HepG2 (cell line): ENCODE data around the gene TCFL5. TPM values are rescaled to one million over a fixed set of nuclear protein-coding genes. Genes with fewer than 3 reads are reported as not detected.

ENCODE experiments used
- HOXD1 ChIP-seq: sonication (generic); formaldehyde crosslinking; IDR thresholded peaks from 2 replicates; pipeline ENCODE4 v1.5.0; 2020; ENCODE audit warnings: missing genetic modification reagents
- IRF2 ChIP-seq: IDR thresholded peaks from 2 replicates; pipeline ENCODE4 v1.6.1; 2018; ENCODE audit warnings: missing genetic modification reagents, missing compliant biosample characterization
- JARID2 ChIP-seq: sonication (generic); formaldehyde crosslinking; IDR thresholded peaks from 2 replicates; pipeline ENCODE4 v1.8.1; 2023; ENCODE audit warnings: missing genetic modification reagents, inconsistent platforms; ENCODE audit not compliant: insufficient replicate concordance
- KDM3A ChIP-seq: IDR thresholded peaks from 2 replicates; pipeline ENCODE4 v1.6.1; 2018; ENCODE audit warnings: low read depth, missing compliant biosample characterization
- MBD4 ChIP-seq: IDR thresholded peaks from 2 replicates; pipeline ENCODE4 v1.6.1; 2012; ENCODE audit warnings: low read length, inconsistent platforms, borderline replicate concordance
- NFYC ChIP-seq: IDR thresholded peaks from 2 replicates; pipeline ENCODE4 v1.6.1; 2016; ENCODE audit warnings: missing genetic modification reagents, missing compliant biosample characterization
- PBX2 ChIP-seq: IDR thresholded peaks from 2 replicates; pipeline ENCODE4 v1.6.1; 2016; ENCODE audit warnings: control low read depth
- ZHX2 ChIP-seq, 2 experiments: sonication (generic) in 1 of 2; formaldehyde crosslinking in 1 of 2; IDR thresholded peaks; 2 replicates each; pipeline versions ENCODE4 v1.6.1 to v1.9.0; 2014 to 2022; ENCODE audit warnings: antibody characterized with exemption in 1 of 2, borderline replicate concordance in 1 of 2, inconsistent platforms in 1 of 2, low read depth in 1 of 2, missing genetic modification reagents in 1 of 2
- ZNF281 ChIP-seq: sonication (generic); formaldehyde crosslinking; IDR thresholded peaks from 2 replicates; pipeline ENCODE4 v1.4.0; 2020; ENCODE audit warnings: missing genetic modification reagents, borderline replicate concordance
- ZNF326 ChIP-seq: sonication (generic); formaldehyde crosslinking; IDR thresholded peaks from 2 replicates; pipeline ENCODE4 v1.4.0; 2020; ENCODE audit warnings: missing genetic modification reagents, borderline replicate concordance
- ZNF331 ChIP-seq: sonication (generic); formaldehyde crosslinking; IDR thresholded peaks from 2 replicates; pipeline ENCODE4 v1.4.0; 2020; ENCODE audit warnings: missing genetic modification reagents
- ZNF34 ChIP-seq: sonication (generic); formaldehyde crosslinking; IDR thresholded peaks from 2 replicates; pipeline ENCODE4 v1.4.0; 2020; ENCODE audit warnings: mild to moderate bottlenecking, missing genetic modification reagents, borderline replicate concordance
- ZNF431 ChIP-seq: sonication (generic); formaldehyde crosslinking; IDR thresholded peaks from 2 replicates; pipeline ENCODE4 v1.9.0; 2022; ENCODE audit warnings: missing genetic modification reagents, low read depth, mild to moderate bottlenecking, borderline replicate concordance
- ZNF446 ChIP-seq: sonication (generic); formaldehyde crosslinking; IDR thresholded peaks from 2 replicates; pipeline ENCODE4 v1.5.0; 2020; ENCODE audit warnings: mild to moderate bottlenecking, missing genetic modification reagents
- ZNF546 ChIP-seq: sonication (generic); formaldehyde crosslinking; conservative IDR thresholded peaks from 2 replicates; pipeline ENCODE4 v1.8.1; 2023; ENCODE audit warnings: mild to moderate bottlenecking, missing genetic modification reagents
- ZNF639 ChIP-seq: conservative IDR thresholded peaks from 2 replicates; pipeline ENCODE4 v1.6.1; 2018; ENCODE audit warnings: missing genetic modification reagents
- ZNF781 ChIP-seq: sonication (generic); formaldehyde crosslinking; IDR thresholded peaks from 2 replicates; pipeline ENCODE4 v1.5.1; 2020; ENCODE audit warnings: borderline replicate concordance, mild to moderate bottlenecking, missing genetic modification reagents; ENCODE audit errors: not compliant biosample characterization
- polyA plus RNA-seq, 8 experiments: library from polyadenylated mRNA; depleted of rRNA in 3 of 8; stranded (reverse) in 7 of 8; unstranded in 1 of 8; fragments of >200 nt; fragmentation: Illumina TruSeq in 4 of 8; extraction: Trizol in 4 of 8; gene quantifications; 2 replicates each; pipeline versions ENCODE4 v1.2.1 to v1.2.3, GENCODE V29; 2011 to 2016; ENCODE audit warnings: low read depth in 4 of 8, missing spikeins in 1 of 8, mixed read lengths in 1 of 8; ENCODE audit not compliant: insufficient read depth in 1 of 8
- total RNA-seq, 5 experiments: library from RNA; depleted of rRNA; stranded (reverse); fragments of >200 nt; fragmentation: Illumina TruSeq; extraction: Trizol; gene quantifications; 2 replicates each; pipeline ENCODE4 v1.2.3, GENCODE V29; 2016; ENCODE audit warnings: low read depth in 1 of 5

Gene TCFL5
- total and polyA plus RNA-seq, 2 of the 13 experiments (the other 11 are each of a cell fraction or from before 2014, with no cell fraction given), result 14.8 to 20.0 TPM

- TF ChIP-seq ZHX2 (IDR thresholded peaks at IDR 0.05; ENCODE audit: low read depth) (peak; percentile 53), ZHX2 (CRISPR knock-in tag; IDR thresholded peaks at IDR 0.05; ENCODE audit: borderline replicate concordance) (0 out of 2 replicates have a peak, but pooled peaks have one; percentile 57), KDM3A (0 out of 2 replicates have a peak, but pooled peaks have one; percentile 17), ZNF331 (peak; percentile 49; the same call in 1 of the 2 replicates), JARID2 (CRISPR knock-in tag) (peak; percentile 24), MBD4 (no peak), IRF2 (CRISPR knock-in tag) (no peak; the same call in 1 of the 2 replicates), NFYC (CRISPR knock-in tag) (peak; percentile 42; the same call in 1 of the 2 replicates), PBX2 (no peak), ZNF34 (CRISPR knock-in tag) (peak; percentile 97), HOXD1 (CRISPR knock-in tag) (peak; percentile 93), ZNF431 (CRISPR knock-in tag) (peak; percentile 44; the same call in 1 of the 2 replicates), ZNF781 (CRISPR knock-in tag) (peak; percentile 15), ZNF639 (0 out of 2 replicates have a peak, but pooled peaks have one; percentile 38), ZNF546 (CRISPR knock-in tag) (peak; percentile 87; the same call in 1 of the 2 replicates), ZNF446 (CRISPR knock-in tag) (peak; percentile 36; the same call in 1 of the 2 replicates), ZNF326 (no peak), ZNF281 (no peak)
Observed at GRCh38 chr20:62794007-62794724, 67.5 kb downstream of the TCFL5 start (continued).
